OCI-LY3 (cell line): ENCODE measurements around the gene CPTP.
"Not testable (repeated sequence)": the region's sequence is repeated elsewhere in the genome, so short reads cannot be mapped to it uniquely, and the experiment has no call there.

Experiments
- H2AFZ ChIP-seq: fragments of 200-600, 300-600 bp; shearing (Covaris generic); 2 replicates; pipeline ENCODE4 v1.6.0; 2014; ENCODE audit warnings: antibody characterized with exemption, low read depth, low read length
- H3K27ac ChIP-seq: fragments of 200-600, 300-600 bp; sonication (generic); 2 replicates; pipeline ENCODE4 v1.5.1; 2014; ENCODE audit warnings: mild to moderate bottlenecking, low read length, moderate library complexity, mixed read lengths
- H3K27me3 ChIP-seq: fragments of 200-600, 300-600 bp; sonication (generic); 2 replicates; pipeline ENCODE4 v1.6.1; 2014; ENCODE audit warnings: low read depth, low read length, mixed read lengths
- H3K36me3 ChIP-seq: fragments of 200-600, 300-600 bp; sonication (generic); replicated peaks from 2 replicates; pipeline ENCODE3; 2014; ENCODE audit warnings: low read depth, low read length, mixed read lengths
- H3K4me1 ChIP-seq: fragments of 300-600, 200-600 bp; sonication (generic); 2 replicates; pipeline ENCODE4 v1.6.1; 2014; ENCODE audit warnings: low read length, mixed read lengths
- H3K4me2 ChIP-seq: fragments of 200-600, 300-600 bp; sonication (generic); 2 replicates; pipeline ENCODE4 v1.6.1; 2014; ENCODE audit warnings: low read length, mixed read lengths
- H3K4me3 ChIP-seq: fragments of 300-600, 200-600 bp; sonication (generic); 2 replicates; pipeline ENCODE4 v1.5.1; 2014; ENCODE audit warnings: antibody characterized with exemption, mild to moderate bottlenecking, low read length, moderate library complexity
- H3K79me2 ChIP-seq: fragments of 300-600, 200-600 bp; shearing (Covaris generic); 2 replicates; pipeline ENCODE4 v1.6.1; 2014; ENCODE audit warnings: mild to moderate bottlenecking, low read length, mixed read lengths
- H3K9ac ChIP-seq: fragments of 300-600, 200-600 bp; shearing (Covaris generic); 2 replicates; pipeline ENCODE4 v1.6.0; 2014; ENCODE audit warnings: mild to moderate bottlenecking, low read length, moderate library complexity
- H3K9me3 ChIP-seq: fragments of 200-600, 300-600 bp; shearing (Covaris generic); 2 replicates; pipeline ENCODE4 v1.6.1; 2014; ENCODE audit warnings: low read length, mixed read lengths; ENCODE audit not compliant: insufficient read depth
- H4K20me1 ChIP-seq: fragments of 200-600, 300-600 bp; sonication (generic); 2 replicates; pipeline ENCODE4 v1.6.1; 2016; ENCODE audit warnings: low read length, mixed read lengths; ENCODE audit not compliant: insufficient read depth
- CTCF ChIP-seq: fragments of 200-600, 300-600 bp; sonication (generic); IDR thresholded peaks from 2 replicates; pipeline ENCODE4 v1.5.1; 2014; ENCODE audit warnings: antibody characterized with exemption, low read length, low read depth
- EZH2phosphoT487 ChIP-seq: fragments of 200-600 bp; shearing (Covaris generic); IDR thresholded peaks from 2 replicates; pipeline ENCODE4 v1.6.1; 2018; ENCODE audit warnings: antibody characterized with exemption, mixed run types, low read depth

The CPTP gene

GRCh38 chr1:1365875-1366698 lies 41.5 kb downstream of the CPTP start:
- H3K4me1 ChIP-seq, result peaks cover 6% of the 10 kb centered on the region; the same call in 1 of the 2 replicates
- no peaks in the 10 kb centered on the region for H4K20me1 ChIP-seq
- no peak overlapping the region for H3K4me3 ChIP-seq
- H3K4me2 ChIP-seq, result no peak overlapping the region
- no peaks in the 10 kb centered on the region for H3K27me3 ChIP-seq
- H3K79me2 ChIP-seq, result no peaks in the 10 kb centered on the region
- no peak for TF ChIP-seq CTCF
- TF ChIP-seq EZH2phosphoT487, result no peak
- no peak overlapping the region for H2AFZ ChIP-seq
- no peak overlapping the region for H3K27ac ChIP-seq
- H3K9me3 ChIP-seq, result peaks cover 10% of the 10 kb centered on the region; the same call in 1 of the 2 replicates
- H3K9ac ChIP-seq, result no peak overlapping the region
- no peaks in the 10 kb centered on the region for H3K36me3 ChIP-seq

GRCh38 chr1:1366699-1367066 lies 42.1 kb downstream of the CPTP start:
- peaks cover 3% of the 10 kb centered on the region; the same call in 1 of the 2 replicates for H3K79me2 ChIP-seq
- peaks cover 6% of the 10 kb centered on the region; the same call in 1 of the 2 replicates for H3K4me1 ChIP-seq

GRCh38 chr1:1367315-1367714 lies 42.7 kb downstream of the CPTP start:
- Histone ChIP-seq H3K4me1 (peaks cover 6% of the 10 kb centered on the region; the same call in 1 of the 2 replicates), H3K4me2 (no peak overlapping the region), H3K27me3 (no peaks in the 10 kb centered on the region), H3K27ac (no peak overlapping the region), H2AFZ (no peak overlapping the region), H3K4me3 (no peak overlapping the region), H3K9ac (no peak overlapping the region), H4K20me1 (no peaks in the 10 kb centered on the region), H3K9me3 (peaks cover 10% of the 10 kb centered on the region; the same call in 1 of the 2 replicates), H3K36me3 (peaks cover 4% of the 10 kb centered on the region), H3K79me2 (peaks cover 8% of the 10 kb centered on the region; the same call in 1 of the 2 replicates)
- no peak for TF ChIP-seq EZH2phosphoT487
- no peak for TF ChIP-seq CTCF

More at GRCh38 chr1:1366699-1367066, 42.1 kb downstream of the CPTP start:
- TF ChIP-seq CTCF, result no peak
- TF ChIP-seq EZH2phosphoT487, result no peak
- Histone ChIP-seq H3K9me3 (peaks cover 10% of the 10 kb centered on the region; the same call in 1 of the 2 replicates), H3K4me2 (no peak overlapping the region), H3K27me3 (no peaks in the 10 kb centered on the region), H2AFZ (no peak overlapping the region), H4K20me1 (no peaks in the 10 kb centered on the region), H3K9ac (no peak overlapping the region), H3K36me3 (peaks cover 4% of the 10 kb centered on the region), H3K27ac (no peak overlapping the region), H3K4me3 (no peak overlapping the region)

GRCh38 chr1:1370094-1370493 lies 45.5 kb downstream of the CPTP start:
- H3K4me2 ChIP-seq, H4K20me1 ChIP-seq, H3K27me3 ChIP-seq, H3K4me3 ChIP-seq, H2AFZ ChIP-seq, H3K9ac ChIP-seq, H3K36me3 ChIP-seq, H3K27ac ChIP-seq: not testable (repeated sequence)
- H3K79me2 ChIP-seq, result peaks cover 33% of the 10 kb centered on the region
- peaks cover 10% of the 10 kb centered on the region; the same call in 1 of the 2 replicates for H3K9me3 ChIP-seq
- H3K4me1 ChIP-seq, result peaks cover 17% of the 10 kb centered on the region
